ENCODE measurements around the gene SPEM3.

SPEM3 gene

DNA sequence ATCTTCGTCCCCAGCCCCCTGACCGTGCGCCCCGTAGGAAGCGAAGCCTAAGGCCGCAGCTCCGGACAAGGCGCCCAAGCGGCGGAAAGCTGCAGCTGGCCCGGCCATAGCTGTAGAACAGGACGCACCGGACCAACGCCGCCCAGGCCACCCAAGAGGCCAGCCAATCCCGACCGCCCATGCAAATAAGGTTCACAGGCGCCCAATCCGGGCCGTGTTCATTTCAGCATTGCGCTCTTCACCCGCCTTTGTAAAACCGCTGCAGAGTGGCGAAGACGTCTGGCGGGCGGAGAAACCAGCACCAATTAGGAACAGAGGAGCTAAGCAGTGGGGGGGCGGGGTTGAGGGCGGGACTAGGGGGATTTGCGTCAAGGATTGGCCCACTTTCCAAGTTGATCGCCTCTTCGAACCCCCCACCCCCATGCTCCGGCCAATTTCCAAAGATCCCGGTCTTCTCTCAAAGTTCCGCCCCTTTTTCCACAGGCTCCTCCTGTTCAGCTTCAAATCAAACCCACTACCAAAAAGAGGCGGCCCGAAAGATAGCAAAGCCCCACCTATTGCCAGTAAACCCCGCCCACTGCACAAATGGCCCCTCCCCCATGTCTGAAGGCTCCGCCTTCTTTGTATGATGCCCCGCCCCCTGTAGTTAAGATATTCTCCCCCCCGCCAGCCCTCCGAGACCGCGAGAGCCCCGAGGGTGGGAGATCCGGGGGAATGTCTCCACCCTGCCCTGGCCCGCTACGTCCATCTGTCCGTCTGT, 24.5 kb upstream of the SPEM3 start, which contains the start of gene TMEM256:
TMEM256 (minus strand) TSS at position 121 of the 760 bp plus-strand sequence; CDS start at position 108, 13 bp downstream.
- DNase-seq (ENCODE audit: low spot score) = peak; percentile 88

DNA sequence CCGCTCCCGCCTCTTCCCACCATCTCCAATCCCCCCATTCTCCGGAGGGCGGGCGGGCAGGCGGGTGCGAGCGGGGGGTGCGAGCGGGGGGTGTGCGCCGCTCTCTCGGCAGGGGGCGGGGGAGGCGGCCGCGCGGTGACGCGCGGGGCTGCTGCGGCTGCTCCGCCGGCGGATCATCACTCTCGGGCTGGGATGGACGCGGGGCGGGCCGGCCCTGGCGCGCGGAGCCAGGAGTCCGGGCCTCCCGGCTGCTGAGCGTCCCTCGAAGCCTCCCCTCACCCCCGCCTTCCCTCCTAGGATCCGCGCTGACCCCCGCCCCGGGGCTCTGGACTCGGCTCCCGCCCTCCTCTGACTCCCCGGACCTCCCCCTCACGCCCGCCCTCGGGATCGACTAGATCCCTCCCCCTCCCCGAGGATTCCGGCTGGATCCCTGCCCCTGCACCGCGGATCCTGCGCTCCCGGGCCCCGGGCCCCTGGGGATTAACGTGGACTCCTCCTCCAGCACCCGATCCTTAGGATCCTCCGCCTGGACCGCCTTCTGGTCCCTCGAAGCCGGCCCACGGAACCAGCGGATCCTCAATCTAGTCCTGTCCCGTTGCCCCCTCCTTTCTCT, 23.8 kb upstream of the SPEM3 start:
- peak; percentile 75 for DNase-seq (ENCODE audit: low spot score)

DNA sequence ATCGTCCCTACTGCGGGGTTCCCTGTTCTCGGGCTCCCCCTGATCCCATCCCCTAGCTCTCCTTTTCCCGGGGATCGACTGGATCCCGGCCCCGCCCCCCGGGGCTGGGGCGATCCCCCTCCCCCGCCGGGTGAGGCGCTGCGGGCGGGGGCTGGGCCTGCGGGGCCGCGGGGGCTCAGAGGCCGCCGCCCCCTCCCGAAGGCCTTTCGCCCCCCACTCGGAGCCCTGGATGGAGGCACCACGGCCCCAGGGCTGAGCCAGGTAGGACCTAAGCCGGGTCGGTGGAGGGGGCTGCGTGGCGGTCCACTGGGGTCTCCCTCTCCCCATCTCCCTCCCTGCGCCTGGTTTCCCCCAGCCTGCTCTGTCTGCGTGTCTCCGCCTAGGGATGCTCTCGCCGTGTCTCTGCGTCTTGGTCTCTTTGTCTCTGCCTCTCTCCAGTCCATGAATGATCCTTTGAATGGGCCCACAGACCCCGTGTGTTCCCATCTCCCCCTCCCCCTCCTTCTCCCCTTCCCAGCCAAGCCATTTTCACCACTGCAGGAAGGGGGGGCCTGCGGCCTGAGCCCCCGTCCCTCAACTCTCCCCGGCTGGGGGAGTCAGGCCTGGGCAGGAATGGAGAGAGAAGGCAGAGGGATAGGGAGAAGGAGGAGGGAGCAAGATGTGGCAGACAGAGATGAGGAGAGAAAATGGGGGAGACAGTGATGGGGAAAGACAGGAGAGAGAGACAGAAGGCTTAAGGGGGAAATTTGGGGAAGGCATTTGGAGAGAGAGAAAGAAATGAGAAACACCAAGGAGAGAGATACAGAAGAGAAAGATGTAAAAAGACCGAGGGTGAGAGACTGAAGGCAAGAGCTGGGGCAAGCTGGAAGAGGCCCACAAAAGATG, 23.1 kb upstream of the SPEM3 start:
- peak; percentile 60 for DNase-seq (ENCODE audit: low spot score)

DNA sequence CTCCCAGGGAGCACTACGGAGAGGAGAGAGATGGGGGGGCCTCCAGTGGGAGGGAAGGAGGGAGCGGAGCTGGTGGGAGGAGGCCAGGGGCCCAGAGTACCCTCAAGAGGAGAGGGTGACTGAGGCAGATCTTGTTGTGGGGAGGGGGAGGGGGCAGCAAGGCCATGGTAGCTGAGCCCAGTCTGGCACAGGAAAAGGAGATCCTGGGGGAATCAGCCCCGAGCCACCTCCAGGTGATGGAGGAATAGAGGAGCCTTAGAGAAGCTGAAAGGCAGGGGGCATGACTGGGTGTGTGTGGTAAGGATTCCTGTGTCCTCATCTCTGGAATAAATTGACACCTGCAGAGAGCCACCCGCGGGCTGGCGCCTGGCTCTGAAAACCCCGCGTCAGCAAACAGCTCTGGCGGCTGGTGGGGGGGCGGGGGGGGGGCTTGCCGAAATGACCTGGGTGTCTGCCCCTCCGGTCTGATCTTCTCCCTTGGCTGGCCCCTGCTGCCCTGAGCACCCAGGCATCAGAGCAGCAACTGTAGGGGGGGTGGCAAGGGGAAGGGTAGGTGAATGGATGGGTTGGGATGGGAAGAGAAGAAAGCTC, 22.3 kb upstream of the SPEM3 start:
- no peak for DNase-seq (ENCODE audit: low spot score)

DNA sequence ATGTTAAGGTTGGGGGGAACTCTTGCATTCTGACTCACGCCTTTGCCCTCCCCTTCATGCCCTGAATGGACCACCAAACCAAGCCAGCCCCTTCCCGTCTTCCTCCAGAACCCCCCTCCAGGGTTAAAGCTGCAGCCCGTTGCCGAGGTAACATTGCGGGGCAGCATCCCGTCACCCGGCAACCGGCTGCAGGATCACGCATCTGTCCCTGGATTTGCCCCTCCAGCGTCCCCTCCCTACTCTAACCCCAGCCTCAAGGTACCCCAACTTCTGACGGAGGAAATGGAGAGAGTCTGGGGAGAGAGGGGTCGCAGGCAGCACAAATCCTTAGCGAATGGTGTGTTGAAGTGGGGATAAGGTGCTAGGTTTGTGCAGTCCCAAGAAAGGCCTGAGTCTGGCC, 21.6 kb upstream of the SPEM3 start:
- DNase-seq (ENCODE audit: low spot score) = no peak

DNA sequence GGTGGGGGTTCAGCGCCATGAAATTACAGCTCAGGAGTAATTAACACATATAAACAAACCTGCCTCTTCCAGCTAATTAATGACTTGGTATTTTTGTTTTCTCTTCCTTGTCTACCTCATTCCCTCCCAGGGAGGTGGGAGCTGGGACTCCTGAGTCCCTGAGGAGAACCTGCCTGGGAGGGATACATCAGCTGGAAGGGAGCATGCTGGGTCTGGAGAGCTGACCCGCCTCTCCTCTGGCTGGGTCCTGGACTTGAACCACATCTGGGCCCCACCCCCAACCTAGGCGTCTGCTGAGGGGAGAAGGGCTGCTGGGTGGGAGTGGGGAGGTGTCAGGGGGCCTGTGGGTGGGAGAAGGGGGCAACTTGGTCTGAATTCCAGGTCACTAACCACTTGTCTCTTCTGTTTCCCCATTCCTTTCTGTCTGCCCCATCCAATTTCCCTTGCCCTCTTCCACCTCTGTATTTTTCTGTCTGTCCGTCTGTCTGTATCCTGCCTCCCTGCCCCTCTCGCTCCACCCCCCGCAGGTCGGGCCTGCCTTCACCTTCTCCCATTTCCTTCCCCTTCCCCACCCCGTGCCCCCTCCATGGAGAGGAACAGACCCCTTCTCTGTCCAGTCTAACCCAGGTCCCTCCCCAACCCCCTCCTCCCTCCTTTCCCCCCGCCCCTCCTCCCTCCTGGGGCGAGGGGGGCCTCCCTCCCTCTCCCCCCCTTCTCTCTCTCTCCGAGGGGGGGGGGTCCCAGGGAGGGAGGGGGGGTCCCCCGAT, 21.0 kb upstream of the SPEM3 start, which contains the start of gene NLGN2:
NLGN2 (plus strand) TSS at position 361 of the 767 bp plus-strand sequence. CDS start 411 bp downstream, outside the sequence.
- no peak for DNase-seq (ENCODE audit: low spot score)

DNA sequence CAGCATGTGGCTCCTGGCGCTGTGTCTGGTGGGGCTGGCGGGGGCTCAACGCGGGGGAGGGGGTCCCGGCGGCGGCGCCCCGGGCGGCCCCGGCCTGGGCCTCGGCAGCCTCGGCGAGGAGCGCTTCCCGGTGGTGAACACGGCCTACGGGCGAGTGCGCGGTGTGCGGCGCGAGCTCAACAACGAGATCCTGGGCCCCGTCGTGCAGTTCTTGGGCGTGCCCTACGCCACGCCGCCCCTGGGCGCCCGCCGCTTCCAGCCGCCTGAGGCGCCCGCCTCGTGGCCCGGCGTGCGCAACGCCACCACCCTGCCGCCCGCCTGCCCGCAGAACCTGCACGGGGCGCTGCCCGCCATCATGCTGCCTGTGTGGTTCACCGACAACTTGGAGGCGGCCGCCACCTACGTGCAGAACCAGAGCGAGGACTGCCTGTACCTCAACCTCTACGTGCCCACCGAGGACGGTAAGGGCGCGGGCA, 20.4 kb upstream of the SPEM3 start:
- no peak for DNase-seq (ENCODE audit: low spot score)

DNA sequence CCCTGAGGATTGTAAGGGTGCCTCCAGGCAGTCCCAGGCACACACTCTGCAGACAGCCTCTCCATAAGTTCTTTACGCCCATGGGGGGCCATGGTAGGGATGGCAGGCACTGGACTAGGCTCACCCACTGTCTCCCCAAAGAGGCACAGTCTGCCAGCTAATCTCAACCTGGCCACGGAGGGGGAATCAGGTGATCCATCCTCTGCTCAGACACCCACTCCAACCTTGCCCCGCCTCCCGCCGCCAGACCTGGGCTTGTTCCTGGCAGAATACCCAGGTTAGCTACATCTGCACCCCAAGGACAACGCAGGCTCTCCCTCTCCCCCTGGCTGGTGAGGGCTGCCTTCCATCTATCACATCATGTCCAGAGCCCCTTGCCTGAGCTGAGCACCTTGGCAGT, 19.8 kb upstream of the SPEM3 start:
- DNase-seq (ENCODE audit: low spot score) = no peak

DNA sequence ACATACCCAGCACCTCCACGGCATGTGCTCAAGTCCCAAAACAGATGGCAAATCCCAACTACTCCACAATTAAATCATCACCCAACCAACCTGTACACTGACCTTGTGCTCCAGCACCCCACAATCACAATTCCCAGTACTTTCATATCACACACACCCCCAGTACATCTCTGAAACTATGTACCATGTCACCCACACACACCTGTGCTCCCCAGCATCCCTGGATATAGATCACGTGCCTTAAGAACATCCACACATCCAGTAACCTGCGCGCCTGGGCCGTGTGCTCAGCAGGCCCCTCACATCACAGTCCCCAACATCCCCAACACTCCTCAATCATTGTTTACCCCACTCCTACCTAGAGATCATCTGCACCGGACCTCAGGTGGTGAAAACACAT, 18.9 kb upstream of the SPEM3 start:
- DNase-seq (ENCODE audit: low spot score) = no peak

DNA sequence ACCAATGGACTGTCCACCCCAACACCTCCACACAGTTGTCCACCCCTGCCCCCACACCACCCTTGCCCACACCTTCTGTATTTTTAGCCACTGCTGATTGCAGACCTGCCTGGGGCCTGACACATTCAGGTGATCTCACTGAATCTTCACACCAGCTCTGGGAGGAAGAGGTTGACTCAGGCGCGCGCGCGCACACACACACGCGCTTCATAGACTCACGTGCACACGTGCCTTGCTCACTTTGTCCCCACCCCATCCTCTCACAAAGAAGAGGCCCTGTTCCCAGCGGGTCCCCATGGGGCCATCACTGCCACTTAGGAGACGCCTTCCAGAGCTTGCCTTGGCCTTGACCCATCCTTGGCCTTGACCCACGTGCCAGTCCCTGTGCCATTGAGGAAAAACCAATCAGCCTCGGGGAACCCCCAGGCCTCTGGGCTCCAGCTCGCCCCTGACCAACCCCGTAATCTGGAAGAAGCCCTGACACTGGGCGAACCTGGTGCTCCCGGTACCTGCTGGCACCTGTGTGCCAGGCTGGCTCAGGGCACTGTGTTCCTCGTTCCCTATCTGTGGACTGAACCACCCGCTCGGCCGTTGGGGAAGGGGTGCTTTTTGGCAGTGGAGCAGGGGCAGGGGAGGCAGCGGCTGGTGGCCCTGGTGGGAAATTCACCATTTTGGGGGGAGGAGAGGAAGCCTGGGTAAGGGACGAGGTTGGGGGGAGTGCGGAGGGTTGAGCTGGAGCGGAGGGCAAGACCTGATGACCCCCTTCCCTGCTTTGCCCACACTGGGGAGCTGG, 17.8 kb upstream of the SPEM3 start:
- DNase-seq (ENCODE audit: low spot score) = no peak

DNA sequence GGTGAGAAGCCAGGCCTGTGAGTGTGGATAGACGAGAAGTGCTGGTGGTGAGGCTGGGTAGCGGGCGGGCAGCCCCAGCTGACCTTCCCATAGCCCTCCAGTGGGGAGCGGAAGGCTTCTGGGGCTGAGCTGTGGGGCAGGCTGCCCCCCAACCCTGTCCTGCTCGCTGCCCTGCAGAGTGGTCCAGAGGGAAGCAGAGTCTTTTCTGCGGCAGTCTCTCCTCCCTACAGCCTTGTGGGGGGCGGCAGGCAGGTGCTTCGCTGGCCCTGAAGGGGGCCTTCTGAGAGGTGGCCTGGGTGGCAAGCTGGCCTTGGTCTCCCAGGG, 17.3 kb upstream of the SPEM3 start:
- DNase-seq (ENCODE audit: low spot score) = no peak

DNA sequence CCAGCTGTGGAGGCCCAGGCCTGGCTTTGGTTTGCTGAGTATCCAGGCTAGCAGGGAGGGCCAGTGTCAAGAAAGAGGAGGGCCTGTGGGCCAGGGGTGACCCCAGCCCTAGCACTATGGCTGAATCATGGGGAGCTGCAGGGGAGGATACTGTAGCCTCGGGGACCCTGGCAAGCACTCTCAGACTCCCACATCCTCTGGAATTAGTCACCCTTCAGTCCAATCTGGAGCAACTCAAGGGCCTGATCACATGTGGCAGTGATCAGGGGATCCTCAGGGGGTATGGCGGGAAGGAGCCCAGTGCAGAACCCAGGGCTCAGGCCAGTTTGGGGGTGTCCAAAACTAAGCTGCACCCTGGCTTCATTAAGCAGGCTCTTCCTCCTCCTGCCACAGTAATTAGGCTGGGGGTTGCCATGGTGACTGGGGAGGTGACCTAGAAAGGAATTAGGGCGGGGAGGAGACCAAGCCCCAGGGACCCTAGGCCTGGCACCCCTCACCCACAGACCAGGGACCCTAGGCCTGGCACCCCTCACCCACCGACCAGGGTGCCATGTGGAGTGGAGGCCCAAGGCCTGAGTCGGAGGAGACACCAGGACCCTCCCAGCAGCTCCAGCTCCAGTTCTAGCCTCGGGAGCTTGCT, 15.2 kb upstream of the SPEM3 start:
- DNase-seq (ENCODE audit: low spot score) = no peak

DNA sequence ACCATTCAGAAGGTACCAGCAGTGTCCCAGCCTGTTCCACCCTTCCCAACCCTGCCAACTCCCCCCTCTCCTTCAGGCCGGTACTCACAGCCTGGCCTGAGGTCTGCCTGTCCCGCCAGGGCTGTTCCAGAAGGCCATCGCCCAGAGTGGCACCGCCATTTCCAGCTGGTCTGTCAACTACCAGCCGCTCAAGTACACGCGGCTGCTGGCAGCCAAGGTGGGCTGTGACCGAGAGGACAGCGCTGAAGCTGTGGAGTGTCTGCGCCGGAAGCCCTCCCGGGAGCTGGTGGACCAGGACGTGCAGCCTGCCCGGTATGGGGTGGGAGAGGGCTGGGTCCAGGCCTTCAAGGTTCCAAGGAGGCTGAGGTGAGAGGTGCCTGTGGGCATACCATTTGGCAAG, 13.8 kb upstream of the SPEM3 start:
- no peak for DNase-seq (ENCODE audit: low spot score)

DNA sequence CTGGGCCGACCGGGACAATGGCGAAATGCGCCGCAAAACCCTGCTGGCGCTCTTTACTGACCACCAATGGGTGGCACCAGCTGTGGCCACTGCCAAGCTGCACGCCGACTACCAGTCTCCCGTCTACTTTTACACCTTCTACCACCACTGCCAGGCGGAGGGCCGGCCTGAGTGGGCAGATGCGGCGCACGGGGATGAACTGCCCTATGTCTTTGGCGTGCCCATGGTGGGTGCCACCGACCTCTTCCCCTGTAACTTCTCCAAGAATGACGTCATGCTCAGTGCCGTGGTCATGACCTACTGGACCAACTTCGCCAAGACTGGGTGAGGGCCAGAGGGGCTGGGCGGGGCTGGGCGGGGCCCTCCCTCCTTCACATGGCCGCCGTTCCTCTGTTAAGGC, 12.9 kb upstream of the SPEM3 start:
- DNase-seq (ENCODE audit: low spot score) = no peak

DNA sequence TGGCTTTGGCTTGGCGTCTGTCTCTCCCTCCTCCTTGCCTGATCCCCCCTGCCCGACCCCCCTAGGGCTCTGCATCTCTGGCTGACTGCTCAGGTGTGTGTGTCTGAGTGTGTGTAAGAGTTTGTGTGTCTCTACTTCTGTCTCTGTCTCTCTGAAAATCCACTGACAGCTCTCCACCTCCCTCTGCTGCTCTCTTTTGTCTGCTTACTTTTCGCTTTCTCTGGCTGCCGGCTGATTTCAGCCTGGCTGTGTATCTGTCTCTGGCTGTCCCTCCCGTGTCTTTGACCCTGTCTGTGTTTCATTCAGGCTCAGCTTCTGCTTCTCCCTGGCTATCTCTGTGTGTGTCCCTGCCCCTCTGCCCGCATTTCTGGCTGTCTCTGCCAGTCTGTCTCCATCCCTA, 12.3 kb upstream of the SPEM3 start:
- DNase-seq (ENCODE audit: low spot score) = no peak

DNA sequence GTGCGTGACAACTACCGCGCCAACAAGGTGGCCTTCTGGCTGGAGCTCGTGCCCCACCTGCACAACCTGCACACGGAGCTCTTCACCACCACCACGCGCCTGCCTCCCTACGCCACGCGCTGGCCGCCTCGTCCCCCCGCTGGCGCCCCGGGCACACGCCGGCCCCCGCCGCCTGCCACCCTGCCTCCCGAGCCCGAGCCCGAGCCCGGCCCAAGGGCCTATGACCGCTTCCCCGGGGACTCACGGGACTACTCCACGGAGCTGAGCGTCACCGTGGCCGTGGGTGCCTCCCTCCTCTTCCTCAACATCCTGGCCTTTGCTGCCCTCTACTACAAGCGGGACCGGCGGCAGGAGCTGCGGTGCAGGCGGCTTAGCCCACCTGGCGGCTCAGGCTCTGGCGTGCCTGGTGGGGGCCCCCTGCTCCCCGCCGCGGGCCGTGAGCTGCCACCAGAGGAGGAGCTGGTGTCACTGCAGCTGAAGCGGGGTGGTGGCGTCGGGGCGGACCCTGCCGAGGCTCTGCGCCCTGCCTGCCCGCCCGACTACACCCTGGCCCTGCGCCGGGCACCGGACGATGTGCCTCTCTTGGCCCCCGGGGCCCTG, 11.5 kb upstream of the SPEM3 start:
- no peak for DNase-seq (ENCODE audit: low spot score)

DNA sequence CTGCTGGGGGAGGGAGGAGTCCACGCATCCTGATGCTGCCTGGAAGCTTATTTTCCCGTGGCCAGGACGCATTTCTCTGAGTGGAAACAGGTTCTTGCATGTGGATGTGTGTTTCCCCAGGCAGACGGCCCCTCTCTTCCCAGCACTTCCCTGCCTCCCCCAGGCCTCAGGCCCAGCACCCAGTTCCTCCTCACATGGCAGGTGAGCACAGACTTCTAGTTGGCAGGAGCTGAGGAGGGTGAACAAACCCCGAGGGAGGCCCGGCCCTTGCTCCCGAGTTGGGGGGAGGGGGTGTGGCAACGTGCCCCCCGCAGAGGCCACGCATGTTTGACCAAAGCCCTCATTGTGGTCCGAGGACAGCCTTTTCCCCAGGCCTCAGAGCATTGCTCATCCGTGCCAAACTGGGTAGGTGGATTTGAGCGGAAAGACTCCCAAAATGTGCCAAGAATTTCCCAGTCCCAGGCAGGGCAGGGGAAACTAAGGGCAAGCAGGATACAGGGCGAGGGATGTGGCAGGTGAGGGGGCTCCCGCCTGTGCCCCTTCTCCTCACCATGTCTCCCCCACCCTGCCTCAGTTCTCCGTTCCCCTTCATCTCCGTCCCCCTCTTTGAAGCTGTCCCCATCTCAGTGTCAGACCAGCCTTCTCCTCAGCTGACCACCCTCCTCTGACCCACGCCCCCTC, 10.0 kb upstream of the SPEM3 start:
- no peak for DNase-seq (ENCODE audit: low spot score)

DNA sequence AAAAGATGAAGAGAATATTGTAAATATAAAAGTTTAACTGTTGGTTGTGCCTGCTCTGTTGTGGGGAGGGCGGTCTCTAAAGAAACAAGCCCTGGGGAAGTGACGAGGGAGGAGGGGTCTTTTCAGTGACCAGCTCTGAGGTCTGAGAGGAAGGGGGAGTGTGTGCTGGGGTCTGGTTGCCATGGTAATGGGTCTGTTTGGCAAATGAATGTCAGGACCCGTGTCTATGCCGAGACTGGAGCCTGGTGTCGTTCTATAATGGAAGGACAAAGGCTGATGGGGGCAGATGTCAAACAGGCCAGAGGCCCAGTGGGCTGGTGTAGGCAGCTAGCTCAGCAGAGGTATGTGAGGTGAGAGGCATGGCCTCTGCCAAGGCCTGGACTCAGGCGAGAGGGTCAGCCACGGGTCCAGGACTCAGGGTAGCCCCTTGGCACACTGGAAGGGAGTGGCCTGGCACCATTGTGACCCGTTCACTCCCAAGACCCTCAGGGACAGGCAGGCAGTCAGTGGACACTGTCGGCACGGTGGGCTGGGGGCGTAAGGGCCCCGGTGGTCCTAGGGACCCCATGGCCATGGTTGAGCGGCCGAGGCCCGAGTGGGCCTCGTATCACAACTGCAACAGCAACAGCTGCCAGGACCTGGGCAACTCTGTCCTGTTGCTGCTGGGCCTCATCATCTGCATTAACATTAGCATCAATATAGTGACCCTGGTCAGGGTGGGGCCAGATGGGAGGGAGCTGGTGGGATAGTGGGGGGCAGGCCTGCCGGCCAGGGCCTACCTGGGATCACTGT, 8.6 kb upstream of the SPEM3 start, which contains the start of gene SPEM1:
SPEM1 (plus strand) TSS at position 506 of the 792 bp plus-strand sequence; CDS start at position 567, 61 bp downstream.
- DNase-seq (ENCODE audit: low spot score) = no peak
